HCT116 (cell line): ENCODE results near the gene RETNLB. TPM values are rescaled to one million over a fixed set of nuclear protein-coding genes. Genes with fewer than 3 reads are reported as not detected.

Experiments used
- ATAC-seq: fragments of 200-7000 bp; cut with Tn5 transposase; 2 replicates; pipeline ENCODE4 v1.9.1; 2020; ENCODE audit warnings: mild to moderate bottlenecking, moderate library complexity
- Bru-seq: library from RNA; stranded (reverse); fragments of 400-500 nt; gene quantifications from one replicate; lab custom pipeline; 2021; lab: Mats Ljungman, UMichigan
- BruChase-seq, 2 experiments: library from RNA; stranded (reverse); fragments of 400-500 nt; gene quantifications; one replicate each; lab custom pipeline; 2021; lab: Mats Ljungman, UMichigan
- BruUV-seq: library from RNA; stranded (reverse); fragments of 400-500 nt; replicated peaks from 2 replicates; lab custom pipeline; 2021; lab: Mats Ljungman, UMichigan
- CTCF ChIA-PET: fragments of 300-600 bp; sonication (Branson Sonifier 250); formaldehyde crosslinking; loops from one replicate; lab custom pipeline; 2021; ENCODE audit warnings: antibody characterized with exemption; lab: Charles Lee
- POLR2A ChIA-PET: fragments of 300-600, 350-600 bp; sonication (Branson Sonifier 250); formaldehyde crosslinking; loops from one replicate; lab custom pipeline; 2021; ENCODE audit warnings: antibody characterized with exemption; lab: Charles Lee
- RAD21 ChIA-PET, 2 experiments: fragments of 300-600 bp; sonication (Branson Sonifier 250); formaldehyde crosslinking; loops; one replicate each; lab custom pipeline; 2023; ENCODE audit warnings: low total read pairs in 2 of 2; ENCODE audit not compliant: uncharacterized antibody in 2 of 2, unreplicated experiment in 2 of 2, low non-redundant PET in 1 of 2; lab: Charles Lee
- DNase-seq: peaks from one replicate; pipeline ENCODE4 v3.0.0-alpha.2; 2010; ENCODE audit warnings: low read depth, low spot score
- H2AFZ ChIP-seq: fragments of 200-600 bp; shearing (Covaris generic), sonication (generic); 2 replicates; pipeline ENCODE4 v1.6.1; 2017; ENCODE audit warnings: low read depth, mixed run types, mixed read lengths, antibody characterized with exemption, low read length; ENCODE audit not compliant: poor library complexity, severe bottlenecking
- H3K27ac ChIP-seq: 2 replicates; pipeline ENCODE4 v1.5.1; 2012; ENCODE audit warnings: low read depth, low read length
- H3K27me3 ChIP-seq: fragments of 200-600 bp; sonication (generic); 2 replicates; pipeline ENCODE4 v1.6.1; 2016; ENCODE audit warnings: mixed run types, low read length, mixed read lengths; ENCODE audit not compliant: insufficient read depth
- H3K36me3 ChIP-seq, 2 experiments: fragments of 200-500 bp in 1 of 2; fragments of 200-600 bp in 1 of 2; sonication (Bioruptor generic) in 1 of 2; sonication (generic) in 1 of 2; 2 replicates each; pipeline versions ENCODE4 v1.5.1 to v1.6.1; 2014 to 2016; ENCODE audit warnings: low read length in 2 of 2, inconsistent platforms in 1 of 2, mixed read lengths in 1 of 2, mixed run types in 1 of 2; ENCODE audit not compliant: insufficient read depth in 2 of 2, control insufficient read depth in 1 of 2
- H3K4me1 ChIP-seq, 2 experiments: fragments of 200-600 bp in 1 of 2; sonication (generic) in 1 of 2; 2 replicates each; pipeline versions ENCODE4 v1.5.1 to v1.6.1; 2012 to 2017; ENCODE audit warnings: low read length in 2 of 2, inconsistent platforms in 1 of 2, mild to moderate bottlenecking in 1 of 2, mixed read lengths in 1 of 2, mixed run types in 1 of 2, moderate library complexity in 1 of 2; ENCODE audit not compliant: insufficient read depth in 2 of 2, control insufficient read depth in 1 of 2
- H3K4me2 ChIP-seq: fragments of 200-600 bp; sonication (generic); 2 replicates; pipeline ENCODE4 v1.6.1; 2017; ENCODE audit warnings: mixed run types, low read length, mixed read lengths
- H3K4me3 ChIP-seq, 2 experiments: fragments of 200-600 bp in 1 of 2; sonication (generic) in 1 of 2; replicated peaks in 1 of 2; 2 replicates each; pipeline ENCODE4 v1.5.1; 2011 to 2016; ENCODE audit warnings: low read length in 2 of 2, control low read depth in 1 of 2, low read depth in 1 of 2, mild to moderate bottlenecking in 1 of 2, mixed read lengths in 1 of 2, mixed run types in 1 of 2
- H3K79me2 ChIP-seq: fragments of 200-600 bp; sonication (generic); 2 replicates; pipeline ENCODE4 v1.6.1; 2017; ENCODE audit warnings: mild to moderate bottlenecking, mixed run types, low read length, moderate library complexity, mixed read lengths; ENCODE audit not compliant: insufficient read depth
- H3K9ac ChIP-seq: fragments of 200-600 bp; sonication (generic); 2 replicates; pipeline ENCODE4 v1.6.1; 2016; ENCODE audit warnings: low read length, mixed read lengths
- H3K9me2 ChIP-seq: fragments of 200-600 bp; sonication (generic), shearing (Covaris generic); 2 replicates; pipeline ENCODE4 v1.6.1; 2017; ENCODE audit warnings: mixed run types, mild to moderate bottlenecking, moderate library complexity; ENCODE audit not compliant: insufficient read depth
- H3K9me3 ChIP-seq, 2 experiments: fragments of 200-500 bp in 1 of 2; fragments of 200-600 bp in 1 of 2; sonication (Bioruptor generic) in 1 of 2; sonication (generic) in 1 of 2; 2 replicates each; pipeline ENCODE4 v1.6.1; 2014 to 2017; ENCODE audit warnings: low read length in 2 of 2, mixed read lengths in 2 of 2, inconsistent platforms in 1 of 2, low read depth in 1 of 2, mild to moderate bottlenecking in 1 of 2, mixed run types in 1 of 2, moderate library complexity in 1 of 2; ENCODE audit not compliant: control insufficient read depth in 1 of 2, insufficient read depth in 1 of 2
- H4K20me1 ChIP-seq: fragments of 200-600 bp; sonication (generic), shearing (Covaris generic); 2 replicates; pipeline ENCODE4 v1.6.1; 2017; ENCODE audit warnings: mixed run types, mild to moderate bottlenecking, moderate library complexity; ENCODE audit not compliant: insufficient read depth
- ATF3 ChIP-seq: IDR thresholded peaks from 2 replicates; pipeline ENCODE4 v1.6.1; 2012
- CBX3 ChIP-seq: IDR thresholded peaks from 2 replicates; pipeline ENCODE4 v1.6.1; 2012; ENCODE audit warnings: low read depth
- CEBPB ChIP-seq: IDR thresholded peaks from 2 replicates; pipeline ENCODE4 v1.6.1; 2012; ENCODE audit warnings: low read depth
- ELF1 ChIP-seq: IDR thresholded peaks from 2 replicates; pipeline ENCODE4 v1.6.1; 2012; ENCODE audit warnings: low read depth, borderline replicate concordance
- EZH2 ChIP-seq: fragments of 200-600 bp; sonication (generic); IDR thresholded peaks from 2 replicates; pipeline ENCODE4 v1.6.1; 2017; ENCODE audit warnings: antibody characterized with exemption, mixed run types
- EZH2phosphoT487 ChIP-seq: fragments of 200-600 bp; IDR thresholded peaks from 2 replicates; pipeline ENCODE4 v1.6.1; 2018; ENCODE audit warnings: antibody characterized with exemption, borderline replicate concordance
- FOSL1 ChIP-seq: IDR thresholded peaks from 2 replicates; pipeline ENCODE4 v1.6.1; 2012; ENCODE audit warnings: low read depth
- JUND ChIP-seq: IDR thresholded peaks from 2 replicates; pipeline ENCODE4 v1.6.1; 2012
- MAX ChIP-seq: IDR thresholded peaks from 2 replicates; pipeline ENCODE4 v1.6.1; 2012
- POLR2A ChIP-seq: IDR thresholded peaks from 2 replicates; pipeline ENCODE4 v1.7.0; 2011; ENCODE audit warnings: borderline replicate concordance; ENCODE audit not compliant: insufficient read depth, insufficient read length; ENCODE audit errors: extremely low read depth
- POLR2AphosphoS5 ChIP-seq: IDR thresholded peaks from 2 replicates; pipeline ENCODE4 v1.6.1; 2011; ENCODE audit warnings: mild to moderate bottlenecking, low read depth, low read length, moderate library complexity
- RAD21 ChIP-seq: IDR thresholded peaks from 2 replicates; pipeline ENCODE4 v1.6.1; 2012; ENCODE audit warnings: low read depth, mild to moderate bottlenecking
- REST ChIP-seq: IDR thresholded peaks from 2 replicates; pipeline ENCODE4 v1.6.1; 2012; ENCODE audit warnings: low read depth
- SP1 ChIP-seq: IDR thresholded peaks from 2 replicates; pipeline ENCODE4 v1.6.1; 2012; ENCODE audit warnings: low read depth
- SRF ChIP-seq: IDR thresholded peaks from 2 replicates; pipeline ENCODE4 v1.6.1; 2012; ENCODE audit warnings: low read depth
- TCF7L2 ChIP-seq: IDR thresholded peaks from 2 replicates; pipeline ENCODE4 v1.7.0; 2011; ENCODE audit warnings: borderline replicate concordance, inconsistent platforms; ENCODE audit not compliant: insufficient read depth, insufficient read length; ENCODE audit errors: extremely low read depth
- YY1 ChIP-seq: IDR thresholded peaks from 2 replicates; pipeline ENCODE4 v1.6.1; 2011; ENCODE audit warnings: low read length, low read depth, moderate library complexity, mild to moderate bottlenecking; ENCODE audit not compliant: insufficient replicate concordance; ENCODE audit errors: extremely low read depth
- ZBTB33 ChIP-seq: IDR thresholded peaks from 2 replicates; pipeline ENCODE4 v1.6.1; 2011; ENCODE audit warnings: mild to moderate bottlenecking, low read length, moderate library complexity; ENCODE audit not compliant: insufficient replicate concordance; ENCODE audit errors: extremely low read depth
- ZFX ChIP-seq: fragments of 450-650 bp; IDR thresholded peaks from 2 replicates; pipeline ENCODE4 v1.6.1; 2017
- ZNF274 ChIP-seq: fragments of 200-500 bp; sonication (Bioruptor generic); IDR thresholded peaks from 2 replicates; pipeline ENCODE4 v1.6.1; 2014; ENCODE audit warnings: mild to moderate bottlenecking, low read depth, low read length, inconsistent platforms
- intact Hi-C: fragments of 100-400 bp; cut with micrococcal nuclease; formaldehyde crosslinking; loops from 2 replicates; pipeline ENCODE4 v1.10.0; 2022
- long read RNA-seq: library from polyadenylated mRNA; unstranded; transcript quantifications from one replicate; pipeline ENCODE4 v2.0.0, GENCODE V29; 2021; ENCODE audit not compliant: unreplicated experiment
- polyA plus RNA-seq: library from polyadenylated mRNA; unstranded; fragments of >200 nt; gene quantifications from 2 replicates; pipeline ENCODE4 v1.2.1, GENCODE V29; 2012; ENCODE audit warnings: missing spikeins
- total RNA-seq: library from RNA; stranded (reverse); gene quantifications from one replicate; pipeline ENCODE4 v1.2.1, GENCODE V29; 2021; ENCODE audit not compliant: unreplicated experiment

Gene RETNLB
- total RNA-seq (not detected), Bru-seq, nascent RNA (not detected), BruChase-seq, experiment 1, labeled RNA remaining after a 6-hour chase (not detected), BruChase-seq, experiment 2, labeled RNA remaining after a 2-hour chase (not detected)
- not detected in 2 replicates for polyA plus RNA-seq
- long read RNA-seq = 0 reads

- Histone ChIP-seq H3K4me2 (no peak within 1 kb of the TSS), H3K9me2 (no peaks in the 10 kb centered on the region), H3K9me3 (no peaks in the 10 kb centered on the region), H2AFZ (no peak within 1 kb of the TSS), H3K4me3 (no peak within 1 kb of the TSS), H3K36me3 (no peaks in the 10 kb centered on the region), H3K79me2 (no peaks in the 10 kb centered on the region)
- RAD21 ChIA-PET = no interaction called here
- no peak for DNase-seq
- CTCF ChIA-PET = no interaction called here
- POLR2A ChIA-PET = no interaction called here
- BruUV-seq = no TSS peak
- TF ChIP-seq ZNF274 = no peak
- TF ChIP-seq POLR2AphosphoS5 = no peak
- no peak for TF ChIP-seq SRF
- TF ChIP-seq JUND = no peak
- TF ChIP-seq ZFX = no peak
- TF ChIP-seq SP1 = no peak
- no peak for TF ChIP-seq TCF7L2
- TF ChIP-seq EZH2 = no peak
- TF ChIP-seq ATF3 = no peak
- TF ChIP-seq YY1 = no peak
- TF ChIP-seq RAD21 = no peak
- no peak for TF ChIP-seq EZH2phosphoT487
- no peak for TF ChIP-seq FOSL1
- TF ChIP-seq REST = no peak
- no peak for TF ChIP-seq ZBTB33
- no peak for TF ChIP-seq CBX3
- no peak for TF ChIP-seq MAX
- no peak for TF ChIP-seq ELF1
- no peak for TF ChIP-seq CEBPB
- TF ChIP-seq POLR2A = no peak
- TF ChIP-seq, all 23 proteins: peak for 0
- no peaks in the 10 kb centered on the region for H3K27me3 ChIP-seq
- no peak within 1 kb of the TSS for H3K9ac ChIP-seq
- intact Hi-C loops = no loop called here
- ATAC-seq = no peak
- H4K20me1 ChIP-seq = no peaks in the 10 kb centered on the region
- H3K4me1 ChIP-seq = no peaks in the 10 kb centered on the region
- H3K27ac ChIP-seq = no peak within 1 kb of the TSS
Observed at GRCh38 chr3:108757404-108757982, at the start of gene RETNLB. Gene RETNLB, minus strand, starts transcription at chr3:108757410. Its CDS starts 225 bp downstream, at chr3:108757185.
